ENCODE measurements around the gene IGFN1. TPM values are rescaled to one million over a fixed set of nuclear protein-coding genes. Genes with fewer than 3 reads are reported as not detected.
"Not testable (repeated sequence)": the region's sequence is repeated elsewhere in the genome, so short reads cannot be mapped to it uniquely, and the experiment has no call there.

Gene IGFN1
- polyA plus RNA-seq, 1 of the 3 experiments (the other 2 are of a cell fraction): 0.18 TPM

DNA sequence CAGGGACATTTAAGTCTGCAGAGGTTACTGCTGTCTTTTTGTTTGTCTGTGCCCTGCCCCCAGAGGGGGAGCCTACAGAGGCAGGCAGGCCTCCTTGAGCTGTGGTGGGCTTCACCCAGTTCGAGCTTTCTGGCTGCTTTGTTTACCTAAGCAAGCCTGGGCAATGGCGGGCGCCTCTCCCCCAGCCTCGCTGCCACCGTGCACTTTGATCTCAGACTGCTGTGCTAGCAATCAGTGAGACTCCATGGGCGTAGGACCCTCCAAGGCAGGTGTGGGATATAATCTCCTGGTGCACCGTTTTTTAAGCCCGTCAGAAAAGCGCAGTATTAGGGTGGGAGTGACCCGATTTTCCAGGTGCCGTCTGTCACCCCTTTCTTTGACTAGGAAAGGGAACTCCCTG lies 49.0 kb downstream of the IGFN1 start:
- H3K9me3 ChIP-seq; H3K4me2 ChIP-seq; H3K27me3 ChIP-seq (ENCODE audit: insufficient read depth); H3K4me1 ChIP-seq (ENCODE audit: control insufficient read depth in 1 of 2, insufficient read depth in 2 of 2, low read depth in 1 of 2, low read length in 1 of 2); H3K79me2 ChIP-seq (ENCODE audit: insufficient read depth); H3K4me3 ChIP-seq (ENCODE audit: low read depth in 2 of 2, low read length in 1 of 2); H3K9ac ChIP-seq; POLR2A ChIA-PET; H3K27ac ChIP-seq (ENCODE audit: low read depth in 2 of 2, low read length in 1 of 2); H3F3A ChIP-seq (replicated peaks; ENCODE audit: insufficient read depth); DNase-seq; H4K20me1 ChIP-seq (ENCODE audit: insufficient read depth); H3K36me3 ChIP-seq (replicated peaks in 1 of 2; ENCODE audit: control insufficient read depth in 1 of 2, insufficient read depth in 2 of 2, low read length in 1 of 2); H3K9me2 ChIP-seq; H2AFZ ChIP-seq (ENCODE audit: low read depth): not testable (repeated sequence)
- WGBS (ENCODE audit: low lambda C conversion rate): 75% methylated on average over 4 of the region's 11 CpGs
- CTCF ChIA-PET: interaction anchor here (3.8 kb wide), 1 partner anchor 15 kb away, joined by 15 read pairs; no protein-coding TSS in a partner anchor

DNA sequence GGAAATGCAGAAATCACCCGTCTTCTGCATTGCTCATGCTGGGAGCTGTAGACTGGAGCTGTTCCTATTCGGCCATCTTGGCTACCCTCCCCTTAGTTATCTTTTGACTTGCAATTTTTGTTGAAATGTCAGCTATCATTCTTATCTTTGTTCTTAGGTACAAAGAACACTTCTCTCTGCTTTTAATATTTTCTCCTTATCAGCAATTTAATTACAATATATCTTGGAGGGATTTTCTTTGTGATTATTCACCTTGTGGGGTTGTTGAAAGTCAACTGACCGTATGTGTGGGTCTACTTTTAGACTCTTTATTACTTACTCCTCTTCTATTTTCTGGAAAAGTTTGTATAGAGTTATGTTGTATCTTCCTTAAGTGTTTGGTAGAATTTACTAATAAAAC lies 49.5 kb downstream of the IGFN1 start:
- Histone ChIP-seq H3K9ac (no peak overlapping the region), H3K27ac (ENCODE audit: low read depth in 2 of 2, low read length in 1 of 2) (no peak overlapping the region), H2AFZ (ENCODE audit: low read depth) (no peak overlapping the region), H3K4me3 (ENCODE audit: low read depth in 2 of 2, low read length in 1 of 2) (no peak overlapping the region), H3F3A (replicated peaks; ENCODE audit: insufficient read depth) (no peaks in the 10 kb centered on the region), H3K36me3 (replicated peaks in 1 of 2; ENCODE audit: control insufficient read depth in 1 of 2, insufficient read depth in 2 of 2, low read length in 1 of 2) (no peaks in the 10 kb centered on the region), H3K9me2 (no peaks in the 10 kb centered on the region), H4K20me1 (ENCODE audit: insufficient read depth) (no peaks in the 10 kb centered on the region), H3K9me3 (no peaks in the 10 kb centered on the region; the same call in 1 of the 2 replicates), H3K4me1 (ENCODE audit: control insufficient read depth in 1 of 2, insufficient read depth in 2 of 2, low read depth in 1 of 2, low read length in 1 of 2) (no peaks in the 10 kb centered on the region; a peak in 1 of 4 replicates), H3K79me2 (ENCODE audit: insufficient read depth) (no peaks in the 10 kb centered on the region), H3K27me3 (ENCODE audit: insufficient read depth) (peaks cover 7% of the 10 kb centered on the region; the same call in 1 of the 2 replicates), H3K4me2 (no peak overlapping the region)
- DNase-seq: no peak
- ChIA-PET POLR2A (no interaction called here), CTCF (interaction anchor here (3.8 kb wide), 1 partner anchor 14 kb away, joined by 15 read pairs; no protein-coding TSS in a partner anchor)
- WGBS (ENCODE audit: low lambda C conversion rate): 64% methylated on average over 3 of the region's 3 CpGs
- TF ChIP-seq YY1 (IDR thresholded peaks at IDR 0.05; ENCODE audit: low read depth) (no peak), MXI1 (IDR thresholded peaks at IDR 0.05; ENCODE audit: low read depth, low read length) (no peak), RCOR1 (IDR thresholded peaks at IDR 0.05; ENCODE audit: low read length) (no peak), GATA2 (CRISPR knock-in tag; IDR thresholded peaks at IDR 0.05) (no peak), CHD2 (IDR thresholded peaks at IDR 0.05; ENCODE audit: low read length, partially characterized antibody) (no peak), RXRA (IDR thresholded peaks at IDR 0.05; ENCODE audit: borderline replicate concordance, low read depth) (no peak), FOSL2 (IDR thresholded peaks at IDR 0.05; ENCODE audit: borderline replicate concordance, low read depth) (no peak), RAD21 (IDR thresholded peaks at IDR 0.05; ENCODE audit: low read length) (no peak)
- TF ChIP-seq, protein P1, sequence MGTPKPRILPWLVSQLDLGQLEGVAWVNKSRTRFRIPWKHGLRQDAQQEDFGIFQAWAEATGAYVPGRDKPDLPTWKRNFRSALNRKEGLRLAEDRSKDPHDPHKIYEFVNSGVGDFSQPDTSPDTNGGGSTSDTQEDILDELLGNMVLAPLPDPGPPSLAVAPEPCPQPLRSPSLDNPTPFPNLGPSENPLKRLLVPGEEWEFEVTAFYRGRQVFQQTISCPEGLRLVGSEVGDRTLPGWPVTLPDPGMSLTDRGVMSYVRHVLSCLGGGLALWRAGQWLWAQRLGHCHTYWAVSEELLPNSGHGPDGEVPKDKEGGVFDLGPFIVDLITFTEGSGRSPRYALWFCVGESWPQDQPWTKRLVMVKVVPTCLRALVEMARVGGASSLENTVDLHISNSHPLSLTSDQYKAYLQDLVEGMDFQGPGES (IDR thresholded peaks at IDR 0.05; ENCODE audit: low read depth, low read length): no peak
- TF ChIP-seq, protein P2, sequence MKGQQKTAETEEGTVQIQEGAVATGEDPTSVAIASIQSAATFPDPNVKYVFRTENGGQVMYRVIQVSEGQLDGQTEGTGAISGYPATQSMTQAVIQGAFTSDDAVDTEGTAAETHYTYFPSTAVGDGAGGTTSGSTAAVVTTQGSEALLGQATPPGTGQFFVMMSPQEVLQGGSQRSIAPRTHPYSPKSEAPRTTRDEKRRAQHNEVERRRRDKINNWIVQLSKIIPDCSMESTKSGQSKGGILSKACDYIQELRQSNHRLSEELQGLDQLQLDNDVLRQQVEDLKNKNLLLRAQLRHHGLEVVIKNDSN (IDR thresholded peaks at IDR 0.05; ENCODE audit: borderline replicate concordance, low read depth): no peak

DNA sequence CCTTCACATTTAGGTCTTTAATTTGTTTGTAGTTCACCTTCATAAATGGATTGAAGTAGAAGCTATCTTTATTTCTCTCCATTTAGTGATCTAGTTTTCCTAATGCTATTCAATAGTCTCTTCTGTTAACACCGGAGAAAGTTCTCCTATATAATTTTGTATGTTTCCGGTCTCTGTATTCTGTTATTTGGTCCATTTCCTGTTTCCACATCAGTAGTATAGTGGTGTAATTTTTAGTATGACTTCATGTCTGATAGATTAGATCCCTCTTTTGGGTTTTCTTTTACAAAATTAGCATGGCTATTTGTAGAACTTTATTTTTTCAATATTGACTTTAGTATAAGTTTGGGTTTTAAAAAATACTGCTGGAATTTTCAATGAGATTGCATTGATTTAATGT lies 51.1 kb downstream of the IGFN1 start:
- Histone ChIP-seq H3K27ac (ENCODE audit: low read depth in 2 of 2, low read length in 1 of 2) (no peak overlapping the region), H3K9me2 (no peaks in the 10 kb centered on the region), H4K20me1 (ENCODE audit: insufficient read depth) (no peaks in the 10 kb centered on the region), H3K4me2 (no peak overlapping the region), H3K9ac (no peak overlapping the region), H3K4me3 (ENCODE audit: low read depth in 2 of 2, low read length in 1 of 2) (no peak overlapping the region), H3K79me2 (ENCODE audit: insufficient read depth) (no peaks in the 10 kb centered on the region), H3K4me1 (ENCODE audit: control insufficient read depth in 1 of 2, insufficient read depth in 2 of 2, low read depth in 1 of 2, low read length in 1 of 2) (no peaks in the 10 kb centered on the region; a peak in 1 of 4 replicates), H2AFZ (ENCODE audit: low read depth) (no peak overlapping the region), H3K9me3 (no peaks in the 10 kb centered on the region; the same call in 1 of the 2 replicates), H3F3A (replicated peaks; ENCODE audit: insufficient read depth) (no peaks in the 10 kb centered on the region), H3K27me3 (ENCODE audit: insufficient read depth) (peaks cover 12% of the 10 kb centered on the region; the same call in 1 of the 2 replicates), H3K36me3 (replicated peaks in 1 of 2; ENCODE audit: control insufficient read depth in 1 of 2, insufficient read depth in 2 of 2, low read length in 1 of 2) (no peaks in the 10 kb centered on the region)
- TF ChIP-seq RXRA (IDR thresholded peaks at IDR 0.05; ENCODE audit: borderline replicate concordance, low read depth) (no peak), RFX5 (IDR thresholded peaks at IDR 0.05; ENCODE audit: low read length) (no peak)
- CTCF ChIA-PET: interaction anchor here (1.3 to 3.8 kb wide), 3 partner anchors 9 to 119 kb away, joined by 3 to 15 read pairs (median 5); no protein-coding TSS in a partner anchor
- 78% methylated on average over 2 of the region's 2 CpGs for WGBS (ENCODE audit: low lambda C conversion rate)
- POLR2A ChIA-PET: no interaction called here
- DNase-seq: no peak
